B cell (primary cell): ENCODE data around the gene HIRIP3. TPM values are rescaled to one million over a fixed set of nuclear protein-coding genes. Genes with fewer than 3 reads are reported as not detected.

ENCODE experiments used
- ATAC-seq: fragments of 200-7000 bp; cut with Tn5 transposase; one replicate; pipeline ENCODE4 v1.10.0; 2021; ENCODE audit warnings: low read depth, mild to moderate bottlenecking, moderate number of reproducible peaks, moderate library complexity
- CTCF ChIA-PET: fragments of 350-600 bp; sonication (Branson Sonifier 250); formaldehyde crosslinking; loops from one replicate; lab custom pipeline; 2021; ENCODE audit warnings: antibody characterized with exemption, inconsistent platforms; lab: Charles Lee
- POLR2A ChIA-PET: fragments of 350-600 bp; sonication (Branson Sonifier 250); formaldehyde crosslinking; loops from one replicate; lab custom pipeline; 2021; ENCODE audit warnings: antibody characterized with exemption; lab: Charles Lee
- DNase-seq: peaks from one replicate; pipeline ENCODE4 v3.0.0; 2013
- H2AFZ ChIP-seq: 2 replicates; pipeline ENCODE4 v1.6.1; 2012; ENCODE audit warnings: mild to moderate bottlenecking, low read depth, low read length; ENCODE audit not compliant: insufficient read depth, poor library complexity, severe bottlenecking
- H3K27ac ChIP-seq, 2 donors: 1 replicate in 1 of 2; 2 replicates in 1 of 2; pipeline ENCODE4 v1.5.1; 2012 to 2013; ENCODE audit warnings: low read length in 2 of 2, mild to moderate bottlenecking in 2 of 2, moderate library complexity in 1 of 2
- H3K27me3 ChIP-seq, 4 experiments: fragments of 200-600 bp in 1 of 4; sonication (generic) in 1 of 4; replicated peaks in 1 of 4; 1 replicate in 2 of 4; 2 replicates in 2 of 4; pipeline versions ENCODE4 v1.6.1 to v1.7.0; 2013 to 2016; ENCODE audit warnings: low read length in 3 of 4, mild to moderate bottlenecking in 2 of 4, mixed read lengths in 1 of 4, moderate library complexity in 1 of 4; ENCODE audit not compliant: insufficient read depth in 4 of 4, control insufficient read depth in 3 of 4; ENCODE audit errors: control extremely low read depth in 1 of 4
- H3K36me3 ChIP-seq, 2 experiments: replicated peaks in 1 of 2; 1 replicate in 1 of 2; 2 replicates in 1 of 2; pipeline versions ENCODE4 v1.6.1 to v1.7.1; 2013; ENCODE audit warnings: low read length in 1 of 2; ENCODE audit not compliant: insufficient read depth in 2 of 2, control insufficient read depth in 1 of 2; ENCODE audit errors: control extremely low read depth in 1 of 2, extremely low read depth in 1 of 2
- H3K4me1 ChIP-seq, 2 donors: fragments of 200-600 bp in 1 of 2; sonication (generic) in 1 of 2; 1 replicate in 1 of 2; 2 replicates in 1 of 2; pipeline versions ENCODE4 v1.5.1 to v1.6.1; 2013 to 2017; ENCODE audit warnings: low read length in 2 of 2; ENCODE audit not compliant: control insufficient read depth in 2 of 2, insufficient read depth in 2 of 2
- H3K4me2 ChIP-seq: replicated peaks from 2 replicates; pipeline ENCODE3; 2012; ENCODE audit warnings: mild to moderate bottlenecking, low read depth, low read length; ENCODE audit not compliant: poor library complexity, severe bottlenecking
- H3K4me3 ChIP-seq, 5 experiments: fragments of 200-600 bp in 1 of 5; sonication (generic) in 1 of 5; 1 replicate in 3 of 5; 2 replicates in 2 of 5; pipeline versions ENCODE4 v1.5.1 to v1.7.0; 2011 to 2016; ENCODE audit warnings: low read length in 4 of 5, mild to moderate bottlenecking in 4 of 5, low read depth in 2 of 5, control low read depth in 1 of 5, moderate library complexity in 1 of 5; ENCODE audit not compliant: insufficient read depth in 1 of 5; ENCODE audit errors: control extremely low read depth in 1 of 5, extremely low read depth in 1 of 5
- H3K79me2 ChIP-seq: fragments of 200-600 bp; sonication (generic); one replicate; pipeline ENCODE4 v1.6.0; 2016; ENCODE audit warnings: low read length; ENCODE audit not compliant: control insufficient read depth, insufficient read depth
- H3K9ac ChIP-seq: fragments of 200-600 bp; sonication (generic); 2 replicates; pipeline ENCODE4 v1.6.1; 2017; ENCODE audit warnings: mild to moderate bottlenecking, low read length, moderate library complexity
- H3K9me3 ChIP-seq, 3 donors: one replicate each; pipeline versions ENCODE4 v1.6.1 to v1.7.1; 2013; ENCODE audit warnings: low read length in 2 of 3; ENCODE audit not compliant: control insufficient read depth in 2 of 3, insufficient read depth in 1 of 3; ENCODE audit errors: control extremely low read depth in 1 of 3
- H4K20me1 ChIP-seq: 2 replicates; pipeline ENCODE4 v1.6.0; 2012; ENCODE audit warnings: mild to moderate bottlenecking, low read length; ENCODE audit not compliant: insufficient read depth, control insufficient read depth, poor library complexity, severe bottlenecking
- H3K27ac Mint-ChIP-seq: one replicate; pipeline ENCODE4 v1.8.0; 2021; ENCODE audit warnings: mixed read lengths
- H3K27me3 Mint-ChIP-seq: one replicate; pipeline ENCODE4 v1.8.0; 2021; ENCODE audit warnings: mixed read lengths
- H3K4me1 Mint-ChIP-seq: one replicate; pipeline ENCODE4 v1.8.0; 2021; ENCODE audit warnings: mixed read lengths
- H3K4me3 Mint-ChIP-seq: one replicate; pipeline ENCODE4 v1.8.0; 2021; ENCODE audit warnings: mixed read lengths
- H3K9me3 Mint-ChIP-seq: one replicate; pipeline ENCODE4 v1.8.0; 2022; ENCODE audit warnings: mixed read lengths; ENCODE audit not compliant: insufficient read depth
- EZH2 ChIP-seq: IDR thresholded peaks from 2 replicates; pipeline ENCODE4 v1.6.1; 2012; ENCODE audit warnings: borderline replicate concordance, low read depth, mild to moderate bottlenecking, moderate library complexity, low read length; ENCODE audit not compliant: insufficient read depth, poor library complexity, severe bottlenecking
- WGBS: methylation state at CpG from one replicate; pipeline ENCODE4 v1.1.5; 2013; ENCODE audit warnings: missing lambda C conversion rate; ENCODE audit not compliant: insufficient coverage; 5-methylcytosine and 5-hydroxymethylcytosine counted together
- intact Hi-C: fragments of 100-400 bp; cut with micrococcal nuclease; formaldehyde crosslinking; loops from one replicate; pipeline ENCODE4 v1.10.0; 2022
- polyA plus RNA-seq: library from polyadenylated mRNA; depleted of rRNA; stranded (reverse); fragments of >200 nt; gene quantifications from 2 replicates; pipeline ENCODE4 v1.2.3, GENCODE V29; 2012
- total RNA-seq, 2 donors: library from RNA; stranded (reverse); fragments of 120-200 nt in 1 of 2; gene quantifications; 1 replicate in 1 of 2; 2 replicates in 1 of 2; pipeline versions ENCODE4 v1.2.3 to v1.2.4, GENCODE V29; 2013 to 2022
- TF ChIP-seq, protein P1 (sequence below): fragments of 200-600 bp; IDR thresholded peaks from one replicate; pipeline ENCODE4 v1.8.0; 2022; ENCODE audit warnings: antibody characterized with exemption, mild to moderate bottlenecking

Gene HIRIP3
- total and polyA plus RNA-seq, 2 donors (not counting 1 experiment from before 2014, with no cell fraction given), result 12.2 to 13.9 TPM

DNA sequence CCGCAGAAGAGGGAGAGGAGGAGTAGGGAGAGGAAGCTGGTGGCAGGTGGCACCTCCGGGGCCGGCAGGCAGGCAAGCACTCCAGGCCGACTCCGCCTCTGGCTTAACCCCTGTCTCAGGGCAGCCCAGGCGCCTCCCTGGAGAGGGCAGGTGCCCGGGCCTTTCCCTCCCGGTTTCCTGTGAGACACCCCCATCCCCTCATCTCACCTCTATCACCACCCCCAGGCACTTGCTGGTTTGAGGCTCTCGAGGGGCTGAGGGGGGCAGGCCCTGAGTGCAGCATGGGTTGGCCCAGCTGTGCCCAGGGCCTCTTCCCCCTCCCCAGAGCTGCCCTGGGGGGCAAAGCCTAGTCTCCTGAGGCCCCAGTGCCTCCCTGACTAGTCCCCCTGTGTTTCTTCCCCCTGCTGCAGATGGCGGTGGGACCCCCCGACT lies 9.4 kb upstream of the HIRIP3 start:
- Histone ChIP-seq H3K79me2 (no peaks in the 10 kb centered on the region), H3K9ac (no peak overlapping the region), H3K4me1 (peaks cover 4 to 13% of the 10 kb centered on the region in 2 donors), H3K27ac (no peak overlapping the region), H3K4me3 (no peak overlapping the region), H4K20me1 (peaks cover 17% of the 10 kb centered on the region), H2AFZ (no peak overlapping the region), H3K4me2 (peak overlapping the region; percentile 25), H3K27me3 (peaks cover 0 to 7% (median 0%) of the 10 kb centered on the region in 4 experiments), H3K9me3 (peaks cover 0 to 1% (median 0%) of the 10 kb centered on the region in 3 donors), H3K36me3 (peaks cover 0 to 31% of the 10 kb centered on the region in 2 experiments)
- Mint-ChIP-seq H3K4me1 (peaks cover 5% of the 10 kb centered on the region), H3K27me3 (peaks cover 9% of the 10 kb centered on the region), H3K9me3 (no peaks in the 10 kb centered on the region), H3K4me3 (no peak overlapping the region), H3K27ac (no peak overlapping the region)
- ATAC-seq (peak; percentile 18), DNase-seq (no peak)
- intact Hi-C loops, result loop anchor here (1.0 to 2.0 kb wide), 4 partner anchors 78 to 313 kb away; partner anchors contain the start of gene KCTD13
- TF ChIP-seq, protein P1, sequence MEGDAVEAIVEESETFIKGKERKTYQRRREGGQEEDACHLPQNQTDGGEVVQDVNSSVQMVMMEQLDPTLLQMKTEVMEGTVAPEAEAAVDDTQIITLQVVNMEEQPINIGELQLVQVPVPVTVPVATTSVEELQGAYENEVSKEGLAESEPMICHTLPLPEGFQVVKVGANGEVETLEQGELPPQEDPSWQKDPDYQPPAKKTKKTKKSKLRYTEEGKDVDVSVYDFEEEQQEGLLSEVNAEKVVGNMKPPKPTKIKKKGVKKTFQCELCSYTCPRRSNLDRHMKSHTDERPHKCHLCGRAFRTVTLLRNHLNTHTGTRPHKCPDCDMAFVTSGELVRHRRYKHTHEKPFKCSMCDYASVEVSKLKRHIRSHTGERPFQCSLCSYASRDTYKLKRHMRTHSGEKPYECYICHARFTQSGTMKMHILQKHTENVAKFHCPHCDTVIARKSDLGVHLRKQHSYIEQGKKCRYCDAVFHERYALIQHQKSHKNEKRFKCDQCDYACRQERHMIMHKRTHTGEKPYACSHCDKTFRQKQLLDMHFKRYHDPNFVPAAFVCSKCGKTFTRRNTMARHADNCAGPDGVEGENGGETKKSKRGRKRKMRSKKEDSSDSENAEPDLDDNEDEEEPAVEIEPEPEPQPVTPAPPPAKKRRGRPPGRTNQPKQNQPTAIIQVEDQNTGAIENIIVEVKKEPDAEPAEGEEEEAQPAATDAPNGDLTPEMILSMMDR, result no peak
- no peak for TF ChIP-seq EZH2
- 7% methylated on average over 6 of the region's 11 CpGs for WGBS
- POLR2A ChIA-PET, result interaction anchor here (2.4 kb wide), 1 partner anchor 198 kb away, joined by 9 read pairs; the partner anchor contains the start of gene MAZ
- CTCF ChIA-PET, result interaction anchor here (0.5 to 2.3 kb wide), 10 partner anchors 8 to 311 kb away, joined by 3 to 9 read pairs (median 4); partner anchors contain the start of genes HIRIP3 and TMEM219

DNA sequence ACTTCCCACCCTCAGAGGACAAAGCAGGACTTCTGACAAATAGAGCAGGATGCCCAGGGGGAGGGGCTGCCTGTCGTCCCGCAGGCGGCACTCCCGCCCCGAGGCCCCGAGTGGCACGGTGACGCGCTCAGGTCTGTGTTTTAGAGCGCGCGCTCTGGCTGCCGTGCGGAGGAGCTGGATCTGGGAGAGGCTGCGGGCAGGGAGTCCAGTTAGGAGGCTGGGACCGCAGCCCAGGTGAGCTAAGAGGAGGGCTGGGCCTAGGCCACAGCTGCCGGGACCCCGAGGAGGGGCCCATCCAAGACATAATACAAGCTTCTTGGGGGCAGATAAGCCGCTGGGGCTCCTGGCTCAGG lies 9.0 kb upstream of the HIRIP3 start:
- H3K27ac Mint-ChIP-seq, result no peak overlapping the region

More for the DNA sequence above, 9.0 kb upstream of the HIRIP3 start:
- intact Hi-C loops, result loop anchor here (2.0 kb wide), 1 partner anchor 78 kb away; the partner anchor contains the start of gene KCTD13
- WGBS, result 37% methylated on average over 17 of the region's 19 CpGs
- POLR2A ChIA-PET, result interaction anchor here (2.4 kb wide), 1 partner anchor 197 kb away, joined by 9 read pairs; the partner anchor contains the start of gene MAZ
- H3K27ac ChIP-seq, result no peak overlapping the region
- peaks cover 0 to 34% of the 10 kb centered on the region in 2 experiments for H3K36me3 ChIP-seq
- H2AFZ ChIP-seq, result no peak overlapping the region
- CTCF ChIA-PET, result interaction anchor here (0.5 to 2.3 kb wide), 9 partner anchors 13 to 310 kb away, joined by 3 to 9 read pairs (median 4); partner anchors contain the start of gene TMEM219
- DNase-seq, result no peak
- peaks cover 7% of the 10 kb centered on the region for H3K27me3 Mint-ChIP-seq
- H3K9ac ChIP-seq, result no peak overlapping the region
- H3K4me3 ChIP-seq, result no peak overlapping the region
- TF ChIP-seq, protein P1, result no peak
- no peak for TF ChIP-seq EZH2
- H4K20me1 ChIP-seq, result peaks cover 17% of the 10 kb centered on the region
- H3K4me1 ChIP-seq, result peaks cover 4 to 13% of the 10 kb centered on the region in 2 donors
- no peak for ATAC-seq
- no peaks in the 10 kb centered on the region for H3K79me2 ChIP-seq
- H3K4me1 Mint-ChIP-seq, result peaks cover 9% of the 10 kb centered on the region
- H3K9me3 ChIP-seq, result no peaks in the 10 kb centered on the region
- no peaks in the 10 kb centered on the region for H3K9me3 Mint-ChIP-seq
- H3K4me2 ChIP-seq, result peak overlapping the region; percentile 25
- no peak overlapping the region for H3K4me3 Mint-ChIP-seq
- H3K27me3 ChIP-seq, result peaks cover 0 to 3% (median 0%) of the 10 kb centered on the region in 4 experiments
